T-cell (primary cell): ENCODE data around the gene SH3BGRL. TPM values are rescaled to one million over a fixed set of nuclear protein-coding genes. Genes with fewer than 3 reads are reported as not detected.
A peak's percentile ranks its signal among the peaks of the same experiment; 100 is the strongest.

Experiments used
- ATAC-seq, 4 experiments: fragments of 200-7000 bp in 3 of 4; fragments of 150-1000 bp in 1 of 4; cut with Tn5 transposase; replicated peaks in 1 of 4; 1 replicate in 3 of 4; 2 replicates in 1 of 4; pipeline ENCODE4 v1.10.0; 2021; ENCODE audit warnings: moderate library complexity in 3 of 4, mild to moderate bottlenecking in 2 of 4, moderate number of reproducible peaks in 1 of 4
- CTCF ChIA-PET, 2 donors: fragments of 300-600 bp; sonication (Branson Sonifier 250); formaldehyde crosslinking; loops; one replicate each; lab custom pipeline; 2022; ENCODE audit warnings: antibody characterized with exemption in 2 of 2; lab: Charles Lee
- POLR2A ChIA-PET, 2 donors: fragments of 300-600 bp; sonication (Branson Sonifier 250); formaldehyde crosslinking; loops; one replicate each; lab custom pipeline; 2022; ENCODE audit warnings: antibody characterized with exemption in 2 of 2; lab: Charles Lee
- DNase-seq, 35 experiments: peaks; one replicate each; pipeline versions ENCODE4 v3.0.0 to v3.0.0-alpha.2; 2013 to 2023
- H3K27ac ChIP-seq: one replicate; pipeline ENCODE4 v1.5.1; 2013; ENCODE audit warnings: low read length
- H3K27me3 ChIP-seq, 2 experiments: replicated peaks in 1 of 2; 1 replicate in 1 of 2; 2 replicates in 1 of 2; pipeline versions ENCODE4 v1.6.1 to v1.7.0; 2013; ENCODE audit warnings: low read length in 1 of 2, mixed read lengths in 1 of 2; ENCODE audit not compliant: control insufficient read depth in 2 of 2, insufficient read depth in 2 of 2; ENCODE audit errors: extremely low read depth in 1 of 2
- H3K36me3 ChIP-seq, 2 donors: 1 replicate in 1 of 2; 2 replicates in 1 of 2; pipeline versions ENCODE4 v1.6.1 to v1.7.0; 2013; ENCODE audit warnings: low read length in 1 of 2; ENCODE audit not compliant: control insufficient read depth in 2 of 2, insufficient read depth in 1 of 2; ENCODE audit errors: extremely low read depth in 1 of 2
- H3K4me1 ChIP-seq, 2 experiments: 1 replicate in 1 of 2; 2 replicates in 1 of 2; pipeline versions ENCODE4 v1.6.1 to v1.7.0; 2013; ENCODE audit warnings: low read length in 2 of 2, mixed read lengths in 1 of 2; ENCODE audit not compliant: insufficient read depth in 2 of 2, control insufficient read depth in 1 of 2; ENCODE audit errors: extremely low read depth in 1 of 2
- H3K4me3 ChIP-seq, 2 donors: 1 replicate in 1 of 2; 2 replicates in 1 of 2; pipeline versions ENCODE4 v1.5.1 to v1.7.0; 2013; ENCODE audit warnings: mild to moderate bottlenecking in 2 of 2, low read length in 1 of 2, moderate library complexity in 1 of 2; ENCODE audit not compliant: control insufficient read depth in 1 of 2; ENCODE audit errors: extremely low read depth in 1 of 2
- H3K9me3 ChIP-seq: 2 replicates; pipeline ENCODE4 v1.7.0; 2013
- H3K27ac Mint-ChIP-seq, 2 donors: one replicate each; pipeline ENCODE4 v1.8.0; 2020 to 2021; ENCODE audit warnings: mild to moderate bottlenecking in 2 of 2, mixed read lengths in 2 of 2
- H3K27me3 Mint-ChIP-seq, 2 donors: one replicate each; pipeline ENCODE4 v1.8.0; 2021 to 2022; ENCODE audit warnings: mixed read lengths in 2 of 2
- H3K36me3 Mint-ChIP-seq: one replicate; pipeline ENCODE4 v1.8.0; 2021; ENCODE audit warnings: mixed read lengths
- H3K4me1 Mint-ChIP-seq, 3 donors: one replicate each; pipeline ENCODE4 v1.8.0; 2020 to 2022; ENCODE audit warnings: mixed read lengths in 3 of 3, mild to moderate bottlenecking in 1 of 3
- H3K4me3 Mint-ChIP-seq, 3 donors: one replicate each; pipeline ENCODE4 v1.8.0; 2020 to 2022; ENCODE audit warnings: mild to moderate bottlenecking in 3 of 3, mixed read lengths in 3 of 3, moderate library complexity in 3 of 3
- H3K9me3 Mint-ChIP-seq, 3 donors: one replicate each; pipeline ENCODE4 v1.8.0; 2020 to 2022; ENCODE audit warnings: mixed read lengths in 3 of 3
- WGBS: methylation state at CpG from one replicate; pipeline ENCODE4 v1.1.5; 2013; ENCODE audit warnings: missing lambda C conversion rate; ENCODE audit not compliant: insufficient coverage; 5-methylcytosine and 5-hydroxymethylcytosine counted together
- total RNA-seq, 35 experiments: library from RNA in 6 of 35; stranded (reverse) in 6 of 35; fragments of 120-200 nt in 1 of 35; gene quantifications; one replicate each; pipeline versions ENCODE4 v1.2.1 to v1.2.4 and lab custom pipeline; 2013 to 2026

Gene SH3BGRL
- total RNA-seq, 5 donors from 2014 or later (not counting 1 experiment from before 2014, with no cell fraction given) = 55.0 to 78.2 (median 60.7) TPM

- Mint-ChIP-seq H3K27me3 (no peaks in the 10 kb centered on the region), H3K4me1 (peaks cover 37 to 66% (median 57%) of the 10 kb centered on the region in 3 donors), H3K36me3 (peaks cover 17% of the 10 kb centered on the region), H3K4me3 (peak overlapping the region; percentile 83 to 93 (median 88)), H3K9me3 (no peaks in the 10 kb centered on the region), H3K27ac (peak overlapping the region; percentile 92 to 97)
- 0% methylated on average over 4 of the region's 8 CpGs for WGBS
- ChIA-PET POLR2A (interaction anchor here in 1 of 2 donors (0.6 kb wide), 1 partner anchor 445 kb away, joined by 4 read pairs; no protein-coding TSS in a partner anchor), CTCF (interaction anchor here in 1 of 2 donors (0.6 to 1.2 kb wide), 3 partner anchors 15 to 1238 kb away, joined by 3 to 5 read pairs (median 4); no protein-coding TSS in a partner anchor)
- DNase-seq = peak in 2 of 35 experiments; percentile 0 to 26
- Histone ChIP-seq H3K4me1 (peaks cover 2 to 6% of the 10 kb centered on the region in 2 experiments), H3K36me3 (no peaks in the 10 kb centered on the region), H3K4me3 (peak overlapping the region; percentile 90 to 91), H3K27ac (peak overlapping the region; percentile 81), H3K27me3 (no peaks in the 10 kb centered on the region), H3K9me3 (no peaks in the 10 kb centered on the region)
- ATAC-seq = peak in 1 of 4 experiments; percentile 15
Observed at GRCh38 chrX:81202456-81202819, 536 bp downstream of the SH3BGRL start.

DNA sequence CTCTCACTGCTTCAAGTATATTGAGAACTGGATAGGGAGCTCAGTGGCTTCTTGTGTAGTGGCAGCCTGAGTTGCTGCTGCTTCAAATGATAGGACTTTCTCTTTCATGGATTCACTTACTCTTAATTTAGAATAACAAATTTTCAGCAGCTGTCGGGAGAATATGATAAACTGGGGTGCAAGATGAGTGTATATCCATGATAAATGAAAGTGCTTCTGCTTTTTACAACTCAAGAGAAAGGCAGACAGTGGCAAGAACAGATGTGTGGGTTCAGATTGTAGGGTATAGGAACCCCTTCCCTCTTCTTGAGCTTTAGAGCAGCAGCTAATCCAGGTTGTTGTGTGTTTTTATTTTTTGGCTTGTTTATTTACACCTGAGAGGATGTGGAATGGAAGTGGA, 1.0 kb downstream of the SH3BGRL start:
- no peak for DNase-seq
- Mint-ChIP-seq H3K27ac (peak overlapping the region; percentile 92 to 97), H3K27me3 (no peaks in the 10 kb centered on the region), H3K9me3 (no peaks in the 10 kb centered on the region), H3K4me1 (peaks cover 42 to 71% (median 61%) of the 10 kb centered on the region in 3 donors), H3K4me3 (peak overlapping the region; percentile 83 to 93 (median 88)), H3K36me3 (peaks cover 21% of the 10 kb centered on the region)
- H3K27ac ChIP-seq = peak overlapping the region; percentile 81
- H3K4me3 ChIP-seq = peak overlapping the region in 1 of 2 donors; percentile 90
- no peaks in the 10 kb centered on the region for H3K9me3 ChIP-seq
- ChIA-PET POLR2A (interaction anchor here in 1 of 2 donors (0.6 kb wide), 1 partner anchor 446 kb away, joined by 4 read pairs; no protein-coding TSS in a partner anchor), CTCF (interaction anchor here in 1 of 2 donors (0.6 to 1.2 kb wide), 3 partner anchors 14 to 1237 kb away, joined by 3 to 5 read pairs (median 4); no protein-coding TSS in a partner anchor)
- H3K36me3 ChIP-seq = no peaks in the 10 kb centered on the region
- peaks cover 2 to 6% of the 10 kb centered on the region in 2 experiments for H3K4me1 ChIP-seq
- no CpG with 5 or more reads among the region's 1 CpG for WGBS
- H3K27me3 ChIP-seq = no peaks in the 10 kb centered on the region
- no peak for ATAC-seq

DNA sequence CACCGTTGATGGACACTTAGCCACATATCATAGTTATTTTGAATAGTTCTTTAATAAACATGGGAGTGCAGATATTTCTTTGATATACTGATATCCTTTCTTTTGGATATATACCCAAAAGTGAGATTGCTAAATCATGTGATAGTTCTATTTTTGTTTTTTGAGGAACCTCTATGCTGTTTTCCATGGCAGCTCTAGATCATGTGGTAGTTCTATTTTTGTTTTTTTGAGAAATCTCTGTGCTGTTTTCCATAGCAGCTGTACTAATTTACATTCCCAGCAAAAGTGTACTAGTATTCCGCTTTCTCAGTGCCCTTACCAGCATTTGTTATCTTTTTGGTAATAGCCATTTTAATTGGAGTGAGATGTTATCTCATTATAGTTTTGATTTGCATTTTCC, 3.6 kb downstream of the SH3BGRL start:
- H3K36me3 ChIP-seq = no peaks in the 10 kb centered on the region
- Mint-ChIP-seq H3K9me3 (no peaks in the 10 kb centered on the region), H3K27me3 (no peaks in the 10 kb centered on the region), H3K4me3 (no peak overlapping the region), H3K36me3 (peaks cover 22% of the 10 kb centered on the region), H3K27ac (no peak overlapping the region), H3K4me1 (peaks cover 44 to 66% (median 62%) of the 10 kb centered on the region in 3 donors)
- POLR2A ChIA-PET = no interaction called here
- WGBS = no CpG with 5 or more reads among the region's 2 CpGs
- H3K27ac ChIP-seq = no peak overlapping the region
- ATAC-seq (no peak), DNase-seq (no peak)
- peaks cover 2 to 6% of the 10 kb centered on the region in 2 experiments for H3K4me1 ChIP-seq
- no peaks in the 10 kb centered on the region for H3K27me3 ChIP-seq
- CTCF ChIA-PET = no interaction called here
- no peaks in the 10 kb centered on the region for H3K9me3 ChIP-seq
- no peak overlapping the region for H3K4me3 ChIP-seq

DNA sequence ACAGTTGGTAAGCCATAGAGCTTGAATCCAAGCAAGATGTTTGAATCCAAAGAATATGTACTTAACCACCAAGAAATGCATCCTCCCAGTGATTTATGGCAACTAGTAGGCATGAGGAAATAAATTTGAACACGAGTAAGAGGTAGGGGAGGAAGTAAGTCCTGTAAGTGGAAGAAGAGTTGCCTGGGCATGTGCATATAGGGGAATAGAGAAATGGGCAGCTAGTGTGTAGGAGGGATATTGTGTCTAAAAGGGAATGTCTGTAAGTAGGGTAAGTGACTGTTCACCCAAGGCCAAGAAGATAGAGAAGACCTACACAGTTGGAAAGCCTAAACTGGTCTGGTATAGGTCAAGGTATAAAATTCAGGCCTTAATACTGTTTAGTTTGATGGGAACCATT, 4.6 kb downstream of the SH3BGRL start:
- peaks cover 26% of the 10 kb centered on the region for H3K36me3 Mint-ChIP-seq
- WGBS = no CpG with 5 or more reads among the region's 1 CpG
- peaks cover 0 to 5% of the 10 kb centered on the region in 2 donors for H3K27me3 Mint-ChIP-seq
- no peaks in the 10 kb centered on the region for H3K36me3 ChIP-seq
- peaks cover 2% of the 10 kb centered on the region in 2 experiments for H3K4me1 ChIP-seq
- peaks cover 37 to 61% (median 54%) of the 10 kb centered on the region in 3 donors for H3K4me1 Mint-ChIP-seq
- ChIA-PET CTCF (interaction anchor here in 1 of 2 donors (0.6 kb wide), 1 partner anchor 1219 kb away, joined by 3 read pairs; no protein-coding TSS in a partner anchor), POLR2A (no interaction called here)
- H3K27ac ChIP-seq = no peak overlapping the region
- no peaks in the 10 kb centered on the region for H3K9me3 ChIP-seq
- H3K9me3 Mint-ChIP-seq = no peaks in the 10 kb centered on the region
- no peak overlapping the region for H3K4me3 ChIP-seq
- no peaks in the 10 kb centered on the region for H3K27me3 ChIP-seq
- no peak overlapping the region for H3K27ac Mint-ChIP-seq
- DNase-seq = no peak
- ATAC-seq = no peak
- H3K4me3 Mint-ChIP-seq = no peak overlapping the region

GRCh38 chrX:81208916-81209315, 7.0 kb downstream of the SH3BGRL start:
- Mint-ChIP-seq H3K27me3 (peaks cover 0 to 5% of the 10 kb centered on the region in 2 donors), H3K4me1 (peaks cover 35 to 48% (median 43%) of the 10 kb centered on the region in 3 donors), H3K27ac (no peak overlapping the region), H3K9me3 (no peaks in the 10 kb centered on the region), H3K4me3 (no peak overlapping the region), H3K36me3 (peaks cover 35% of the 10 kb centered on the region)
- H3K27me3 ChIP-seq = no peaks in the 10 kb centered on the region
- no peaks in the 10 kb centered on the region for H3K36me3 ChIP-seq
- ATAC-seq (no peak), DNase-seq (no peak)
- H3K4me1 ChIP-seq = peaks cover under 1 to 2% of the 10 kb centered on the region in 2 experiments
- H3K27ac ChIP-seq = no peak overlapping the region
- ChIA-PET CTCF (no interaction called here), POLR2A (no interaction called here)
- no peak overlapping the region for H3K4me3 ChIP-seq
- no peaks in the 10 kb centered on the region for H3K9me3 ChIP-seq
- WGBS = no CpG with 5 or more reads among the region's 8 CpGs

DNA sequence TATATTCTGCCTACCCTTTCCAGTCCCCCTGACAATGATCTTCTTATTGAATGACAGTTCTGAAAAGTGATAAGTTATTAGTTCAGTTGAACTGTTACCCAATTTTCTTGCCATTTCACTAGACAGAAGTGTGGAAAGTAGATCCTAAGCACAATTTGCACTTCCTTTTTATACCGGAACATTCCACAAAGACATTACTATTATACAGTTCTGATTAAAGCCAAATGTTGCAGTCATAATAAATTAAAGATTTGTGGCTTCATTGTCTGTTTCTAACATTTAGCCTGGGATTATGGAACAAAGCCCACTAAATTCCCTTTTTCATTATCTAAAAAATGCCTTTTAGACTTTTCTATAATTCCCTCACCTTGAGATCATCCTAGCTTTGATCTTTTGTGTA, 13.8 kb downstream of the SH3BGRL start:
- H3K9me3 ChIP-seq = no peaks in the 10 kb centered on the region
- no peak overlapping the region for H3K4me3 Mint-ChIP-seq
- no peak for DNase-seq
- no peaks in the 10 kb centered on the region for H3K27me3 ChIP-seq
- ChIA-PET POLR2A (no interaction called here), CTCF (no interaction called here)
- H3K27ac Mint-ChIP-seq = no peak overlapping the region
- H3K36me3 Mint-ChIP-seq = peaks cover 22% of the 10 kb centered on the region
- H3K27me3 Mint-ChIP-seq = peaks cover 0 to 4% of the 10 kb centered on the region in 2 donors
- H3K36me3 ChIP-seq = no peaks in the 10 kb centered on the region
- no peak overlapping the region for H3K27ac ChIP-seq
- no peak for ATAC-seq
- no CpG with 5 or more reads among the region's 1 CpG for WGBS
- peaks cover 37 to 57% (median 40%) of the 10 kb centered on the region in 3 donors for H3K4me1 Mint-ChIP-seq
- H3K4me3 ChIP-seq = no peak overlapping the region
- no peaks in the 10 kb centered on the region for H3K9me3 Mint-ChIP-seq
- no peaks in the 10 kb centered on the region for H3K4me1 ChIP-seq
